H1 (cell line): ENCODE data around the gene SMIM29. TPM values are rescaled to one million over a fixed set of nuclear protein-coding genes. Genes with fewer than 3 reads are reported as not detected.

ENCODE experiments used
- CTCF ChIA-PET: fragments of 300-600 bp; sonication (Branson Sonifier 250); formaldehyde crosslinking; loops from one replicate; lab custom pipeline; 2021; ENCODE audit not compliant: partially characterized antibody; lab: Charles Lee
- POLR2A ChIA-PET: fragments of 300-600 bp; sonication (Branson Sonifier 250); formaldehyde crosslinking; loops from one replicate; lab custom pipeline; 2021; ENCODE audit warnings: inconsistent platforms; ENCODE audit not compliant: partially characterized antibody; lab: Charles Lee
- DNase-seq, 2 experiments: peaks; one replicate each; pipeline versions ENCODE4 v3.0.0 to v3.0.0-alpha.2; 2010 to 2022; ENCODE audit warnings: low spot score in 2 of 2, low read depth in 1 of 2, mixed read lengths in 1 of 2
- FAIRE-seq: peaks from 2 replicates; lab custom pipeline; 2011; peaks lifted over from hg19 to GRCh38; lab: Jason Lieb, UNC
- H2AFZ ChIP-seq: 2 replicates; pipeline ENCODE4 v1.8.1; 2012; ENCODE audit warnings: low read length, inconsistent platforms
- H2AK5ac ChIP-seq: 2 replicates; pipeline ENCODE4 v1.6.1; 2013; ENCODE audit warnings: low read depth, low read length
- H2BK120ac ChIP-seq: replicated peaks from 2 replicates; pipeline ENCODE3; 2013; ENCODE audit warnings: low read depth, low read length, inconsistent platforms
- H2BK12ac ChIP-seq: 2 replicates; pipeline ENCODE4 v1.6.1; 2013; ENCODE audit warnings: low read depth, low read length
- H2BK15ac ChIP-seq: 2 replicates; pipeline ENCODE4 v1.6.1; 2013; ENCODE audit warnings: low read length
- H2BK20ac ChIP-seq: 2 replicates; pipeline ENCODE4 v1.6.1; 2013; ENCODE audit warnings: low read length
- H2BK5ac ChIP-seq: 2 replicates; pipeline ENCODE4 v1.6.1; 2013; ENCODE audit warnings: low read depth, low read length
- H3K14ac ChIP-seq: 2 replicates; pipeline ENCODE4 v1.6.1; 2013; ENCODE audit warnings: inconsistent platforms; ENCODE audit not compliant: insufficient read length
- H3K18ac ChIP-seq: 2 replicates; pipeline ENCODE4 v1.6.1; 2013; ENCODE audit warnings: low read length; ENCODE audit errors: extremely low read depth
- H3K23ac ChIP-seq: 2 replicates; pipeline ENCODE4 v1.6.1; 2013; ENCODE audit warnings: inconsistent platforms; ENCODE audit not compliant: insufficient read length
- H3K23me2 ChIP-seq: 2 replicates; pipeline ENCODE4 v1.6.1; 2013; ENCODE audit warnings: low read depth, low read length
- H3K27ac ChIP-seq: 2 replicates; pipeline ENCODE4 v1.6.1; 2011; ENCODE audit warnings: low read depth, low read length, inconsistent platforms
- H3K27me3 ChIP-seq, 4 experiments: replicated peaks in 1 of 4; 1 replicate in 1 of 4; 2 replicates in 3 of 4; pipeline versions ENCODE4 v1.6.1 to v1.8.1; 2011 to 2013; ENCODE audit warnings: low read length in 3 of 4, mild to moderate bottlenecking in 3 of 4, inconsistent platforms in 2 of 4, mixed read lengths in 2 of 4, moderate library complexity in 1 of 4; ENCODE audit not compliant: control insufficient read depth in 3 of 4, insufficient read depth in 3 of 4; ENCODE audit errors: extremely low read depth in 1 of 4
- H3K36me3 ChIP-seq, 4 experiments: 2 replicates each; pipeline versions ENCODE4 v1.6.1 to v1.8.1; 2011 to 2013; ENCODE audit warnings: mild to moderate bottlenecking in 4 of 4, low read length in 3 of 4, moderate library complexity in 2 of 4, control low read depth in 1 of 4, inconsistent platforms in 1 of 4; ENCODE audit not compliant: insufficient read depth in 4 of 4, control insufficient read depth in 2 of 4
- H3K4ac ChIP-seq: replicated peaks from 2 replicates; pipeline ENCODE3; 2013; ENCODE audit warnings: low read length, low read depth, mixed read lengths, inconsistent platforms; ENCODE audit not compliant: insufficient read length
- H3K4me1 ChIP-seq, 4 experiments: replicated peaks in 1 of 4; 1 replicate in 1 of 4; 2 replicates in 3 of 4; pipeline versions ENCODE4 v1.6.1 to v1.8.1; 2011 to 2013; ENCODE audit warnings: low read length in 3 of 4, inconsistent platforms in 2 of 4, mixed read lengths in 1 of 4; ENCODE audit not compliant: insufficient read depth in 4 of 4, control insufficient read depth in 3 of 4
- H3K4me2 ChIP-seq, 2 experiments: 2 replicates each; pipeline versions ENCODE4 v1.6.1 to v1.8.1; 2011 to 2013; ENCODE audit warnings: low read depth in 2 of 2, low read length in 2 of 2, control low read depth in 1 of 2, inconsistent platforms in 1 of 2, mild to moderate bottlenecking in 1 of 2; ENCODE audit not compliant: insufficient read depth in 1 of 2
- H3K4me3 ChIP-seq, 4 experiments: fragments of 200-600, 300-600 bp in 1 of 4; sonication (generic), shearing (Covaris generic), sonication (Bioruptor Twin) in 1 of 4; 2 replicates each; pipeline versions ENCODE4 v1.5.1 to v1.8.1; 2011 to 2016; ENCODE audit warnings: low read length in 4 of 4, low read depth in 3 of 4, control low read depth in 2 of 4, inconsistent platforms in 2 of 4, mild to moderate bottlenecking in 2 of 4, mixed read lengths in 1 of 4, moderate library complexity in 1 of 4; ENCODE audit not compliant: insufficient read depth in 2 of 4; ENCODE audit errors: extremely low read depth in 1 of 4
- H3K56ac ChIP-seq: replicated peaks from 2 replicates; pipeline ENCODE3; 2013; ENCODE audit warnings: low read depth, mild to moderate bottlenecking, mixed read lengths, low read length, inconsistent platforms; ENCODE audit not compliant: insufficient read length
- H3K79me1 ChIP-seq: 2 replicates; pipeline ENCODE4 v1.6.1; 2013; ENCODE audit warnings: low read depth, low read length, control low read depth
- H3K79me2 ChIP-seq, 2 experiments: 2 replicates each; pipeline versions ENCODE4 v1.6.1 to v1.8.1; 2012 to 2013; ENCODE audit warnings: low read length in 2 of 2, mild to moderate bottlenecking in 2 of 2, inconsistent platforms in 1 of 2; ENCODE audit not compliant: insufficient read depth in 2 of 2, control insufficient read depth in 1 of 2
- H3K9ac ChIP-seq, 4 experiments: replicated peaks in 1 of 4; 1 replicate in 1 of 4; 2 replicates in 3 of 4; pipeline versions ENCODE4 v1.6.1 to v1.8.1; 2011 to 2013; ENCODE audit warnings: low read depth in 3 of 4, low read length in 3 of 4, control low read depth in 2 of 4, mild to moderate bottlenecking in 2 of 4, moderate library complexity in 2 of 4, inconsistent platforms in 1 of 4; ENCODE audit errors: extremely low read depth in 1 of 4
- H3K9me3 ChIP-seq, 2 experiments: 2 replicates each; pipeline versions ENCODE4 v1.6.1 to v1.8.1; 2012 to 2013; ENCODE audit warnings: mild to moderate bottlenecking in 2 of 2, moderate library complexity in 2 of 2, control low read depth in 1 of 2, inconsistent platforms in 1 of 2, low read depth in 1 of 2, low read length in 1 of 2, mixed read lengths in 1 of 2; ENCODE audit not compliant: insufficient read depth in 2 of 2
- H4K20me1 ChIP-seq, 2 experiments: replicated peaks in 1 of 2; 2 replicates each; pipeline versions ENCODE3 to v1.8.1; 2011 to 2013; ENCODE audit warnings: inconsistent platforms in 2 of 2, low read length in 2 of 2, mild to moderate bottlenecking in 1 of 2; ENCODE audit not compliant: insufficient read depth in 2 of 2, control insufficient read depth in 1 of 2
- H4K5ac ChIP-seq: 2 replicates; pipeline ENCODE4 v1.6.1; 2013; ENCODE audit warnings: low read length, low read depth, mixed read lengths, inconsistent platforms; ENCODE audit not compliant: insufficient read length
- H4K8ac ChIP-seq: 2 replicates; pipeline ENCODE4 v1.8.0; 2013; ENCODE audit warnings: mild to moderate bottlenecking, moderate library complexity, low read length, inconsistent platforms; ENCODE audit not compliant: insufficient read depth; ENCODE audit errors: extremely low read depth
- H4K91ac ChIP-seq: replicated peaks from 2 replicates; pipeline ENCODE3; 2013; ENCODE audit warnings: low read length, mixed read lengths, inconsistent platforms; ENCODE audit not compliant: insufficient read length
- KDM1A ChIP-seq: fragments of 200-600, 300-600 bp; sonication (generic); IDR thresholded peaks from 2 replicates; pipeline ENCODE4 v1.7.1; 2016; ENCODE audit warnings: mild to moderate bottlenecking, low read length, borderline replicate concordance
- NANOG ChIP-seq: IDR thresholded peaks from 2 replicates; pipeline ENCODE4 v1.6.1; 2011; ENCODE audit warnings: low read length, low read depth, mild to moderate bottlenecking, inconsistent platforms; ENCODE audit not compliant: insufficient read depth, poor library complexity, severe bottlenecking
- POLR2A ChIP-seq, 2 experiments: IDR thresholded peaks; 1 replicate in 1 of 2; 2 replicates in 1 of 2; pipeline ENCODE4 v1.6.1; 2011; ENCODE audit warnings: low read depth in 2 of 2, low read length in 2 of 2, mild to moderate bottlenecking in 2 of 2; ENCODE audit errors: control extremely low read depth in 1 of 2
- WGBS, 2 experiments: shearing (Covaris generic) in 1 of 2; methylation state at CpG; one replicate each; pipeline versions ENCODE4 v1.1.6 to v1.1.7; 2013 to 2015; ENCODE audit warnings: low lambda C conversion rate in 2 of 2, mixed read lengths in 2 of 2, inconsistent platforms in 1 of 2, low coverage in 1 of 2, missing lambda C conversion rate in 1 of 2; ENCODE audit not compliant: insufficient replicate concordance in 2 of 2, insufficient coverage in 1 of 2, insufficient read length in 1 of 2; ENCODE audit errors: extremely low coverage in 1 of 2, missing lambda C conversion rate in 1 of 2; 5-methylcytosine and 5-hydroxymethylcytosine counted together
- polyA plus RNA-seq, 7 experiments: library from polyadenylated mRNA; depleted of rRNA in 3 of 7; stranded (reverse) in 5 of 7; unstranded in 2 of 7; fragments of >200 nt in 5 of 7; fragments of 200-250 nt in 2 of 7; gene quantifications; 1 replicate in 5 of 7; 2 replicates in 1 of 7; 4 replicates in 1 of 7; pipeline versions ENCODE4 v1.2.1 to v1.2.3, GENCODE V29; 2011 to 2013; ENCODE audit warnings: missing spikeins in 2 of 7, mixed read lengths in 2 of 7
- total RNA-seq: library from RNA; stranded (reverse); fragmentation: NEBNext Ultra II Directional; extraction: Animal tissue kit (Norgen Biotek cat#: 25700); gene quantifications from 2 replicates; pipeline ENCODE4 v1.2.1, GENCODE V29; 2021

SMIM29 gene
- total and polyA plus RNA-seq, 2 of the 8 experiments (the other 6 are each of a cell fraction or from before 2014, with no cell fraction given), result 7.0 to 22.4 TPM

GRCh38 chr6:34239893-34240292 lies 8.9 kb downstream of the SMIM29 start:
- H3K23ac ChIP-seq, result no peak overlapping the region
- no peak for DNase-seq
- H3K4me1 ChIP-seq, result peaks cover 10 to 39% (median 23%) of the 10 kb centered on the region in 4 experiments
- H3K79me1 ChIP-seq, result peaks cover 12% of the 10 kb centered on the region
- no peak for FAIRE-seq
- no peak overlapping the region for H2AFZ ChIP-seq
- TF ChIP-seq KDM1A, result no peak
- no peak for TF ChIP-seq NANOG
- peak in 1 of 2 experiments; percentile 64; a peak in 2 of 3 replicates for TF ChIP-seq POLR2A (IDR thresholded peaks at IDR 0.05; ENCODE audit: control extremely low read depth in 1 of 2, low read depth in 2 of 2, low read length in 2 of 2)
- H2BK120ac ChIP-seq, result no peak overlapping the region
- H3K27ac ChIP-seq, result no peak overlapping the region
- H2BK15ac ChIP-seq, result no peak overlapping the region
- WGBS, 2 experiments, result 88% methylated on average over 2 of the region's 2 CpGs; no CpG with 5 or more reads in 1 of the 2 experiments
- no peaks in the 10 kb centered on the region for H3K27me3 ChIP-seq
- H2BK5ac ChIP-seq, result 0 out of 2 replicates have a peak overlapping the region, but pooled peaks have one; percentile 62
- no peak overlapping the region for H3K56ac ChIP-seq
- peaks cover 38 to 54% of the 10 kb centered on the region in 2 experiments for H3K79me2 ChIP-seq
- H3K36me3 ChIP-seq, result peaks cover 39 to 65% (median 53%) of the 10 kb centered on the region in 4 experiments
- H4K91ac ChIP-seq, result no peak overlapping the region
- H2BK12ac ChIP-seq, result no peak overlapping the region
- H4K8ac ChIP-seq, result no peak overlapping the region
- no peak overlapping the region for H4K5ac ChIP-seq
- H3K4me2 ChIP-seq, result peak overlapping the region; percentile 81 to 89
- H3K9me3 ChIP-seq, result no peaks in the 10 kb centered on the region
- H3K4me3 ChIP-seq, result peak overlapping the region; percentile 23 to 100 (median 92); a peak in 7 of 8 replicates
- H2BK20ac ChIP-seq, result no peak overlapping the region
- H3K14ac ChIP-seq, result no peak overlapping the region
- H3K4ac ChIP-seq, result no peak overlapping the region
- ChIA-PET POLR2A (interaction anchor here (0.7 to 11.0 kb wide), 10 partner anchors 9 to 1380 kb away, joined by 3 to 212 read pairs (median 9); partner anchors contain the start of gene SMIM29), CTCF (interaction anchor here (0.8 to 1.7 kb wide), 4 partner anchors 9 to 76 kb away, joined by 5 to 10 read pairs (median 6); partner anchors contain the start of gene SMIM29)
- H3K18ac ChIP-seq, result 0 out of 2 replicates have a peak overlapping the region, but pooled peaks have one; percentile 28
- no peak overlapping the region for H2AK5ac ChIP-seq
- H3K23me2 ChIP-seq, result peaks cover 8% of the 10 kb centered on the region
- peaks cover 55 to 56% of the 10 kb centered on the region in 2 experiments for H4K20me1 ChIP-seq
- peak overlapping the region in 1 of 4 experiments; percentile 29; a peak in 2 of 7 replicates for H3K9ac ChIP-seq
